ENCODE measurements around the gene RNF26.

Gene RNF26

GRCh38 chr11:119355091-119355843 is 20.9 kb downstream of the RNF26 start:
- DNase-seq (ENCODE audit: insufficient read length, low spot score) (no peak), FAIRE-seq (no peak)
- no peak for TF ChIP-seq CTCF (IDR thresholded peaks at IDR 0.05; ENCODE audit: insufficient read depth, missing control alignments)

GRCh38 chr11:119356349-119357031 is 22.2 kb downstream of the RNF26 start:
- TF ChIP-seq CTCF (IDR thresholded peaks at IDR 0.05; ENCODE audit: insufficient read depth, missing control alignments): peak; percentile 76
- DNase-seq (ENCODE audit: insufficient read length, low spot score) (peak; percentile 91), FAIRE-seq (no peak)

- FAIRE-seq: no peak
- TF ChIP-seq CTCF (IDR thresholded peaks at IDR 0.05; ENCODE audit: insufficient read depth, missing control alignments): no peak
- no peak for DNase-seq (ENCODE audit: insufficient read length, low spot score)
These were observed 22.7 kb downstream of the RNF26 start for GRCh38 chr11:119357074-119357473.

GRCh38 chr11:119359365-119360214 is 25.3 kb downstream of the RNF26 start:
- FAIRE-seq: no peak
- no peak for TF ChIP-seq CTCF (IDR thresholded peaks at IDR 0.05; ENCODE audit: insufficient read depth, missing control alignments)
- DNase-seq (ENCODE audit: insufficient read length, low spot score): no peak

- DNase-seq (ENCODE audit: insufficient read length, low spot score) (no peak), FAIRE-seq (peak; percentile 16)
- no peak for TF ChIP-seq CTCF (IDR thresholded peaks at IDR 0.05; ENCODE audit: insufficient read depth, missing control alignments)
These were observed 26.9 kb downstream of the RNF26 start for GRCh38 chr11:119361056-119361787.

- no peak for DNase-seq (ENCODE audit: insufficient read length, low spot score)
- FAIRE-seq: no peak
- no peak for TF ChIP-seq CTCF (IDR thresholded peaks at IDR 0.05; ENCODE audit: insufficient read depth, missing control alignments)
These were observed 27.8 kb downstream of the RNF26 start for GRCh38 chr11:119361941-119362725.

Data from D721Med (cell line).